B cell (primary cell): Measurements from ENCODE around the gene SHH. TPM values are rescaled to one million over a fixed set of nuclear protein-coding genes. Genes with fewer than 3 reads are reported as not detected.

Source experiments
- ATAC-seq: fragments of 200-7000 bp; cut with Tn5 transposase; one replicate; pipeline ENCODE4 v1.10.0; 2021; ENCODE audit warnings: low read depth, mild to moderate bottlenecking, moderate number of reproducible peaks, moderate library complexity
- CTCF ChIA-PET: fragments of 350-600 bp; sonication (Branson Sonifier 250); formaldehyde crosslinking; loops from one replicate; lab custom pipeline; 2021; ENCODE audit warnings: antibody characterized with exemption, inconsistent platforms; lab: Charles Lee
- POLR2A ChIA-PET: fragments of 350-600 bp; sonication (Branson Sonifier 250); formaldehyde crosslinking; loops from one replicate; lab custom pipeline; 2021; ENCODE audit warnings: antibody characterized with exemption; lab: Charles Lee
- DNase-seq: peaks from one replicate; pipeline ENCODE4 v3.0.0; 2013
- H2AFZ ChIP-seq: 2 replicates; pipeline ENCODE4 v1.6.1; 2012; ENCODE audit warnings: mild to moderate bottlenecking, low read depth, low read length; ENCODE audit not compliant: insufficient read depth, poor library complexity, severe bottlenecking
- H3K27ac ChIP-seq, 2 donors: 1 replicate in 1 of 2; 2 replicates in 1 of 2; pipeline ENCODE4 v1.5.1; 2012 to 2013; ENCODE audit warnings: low read length in 2 of 2, mild to moderate bottlenecking in 2 of 2, moderate library complexity in 1 of 2
- H3K27me3 ChIP-seq, 4 experiments: fragments of 200-600 bp in 1 of 4; sonication (generic) in 1 of 4; replicated peaks in 1 of 4; 1 replicate in 2 of 4; 2 replicates in 2 of 4; pipeline versions ENCODE4 v1.6.1 to v1.7.0; 2013 to 2016; ENCODE audit warnings: low read length in 3 of 4, mild to moderate bottlenecking in 2 of 4, mixed read lengths in 1 of 4, moderate library complexity in 1 of 4; ENCODE audit not compliant: insufficient read depth in 4 of 4, control insufficient read depth in 3 of 4; ENCODE audit errors: control extremely low read depth in 1 of 4
- H3K36me3 ChIP-seq, 2 experiments: replicated peaks in 1 of 2; 1 replicate in 1 of 2; 2 replicates in 1 of 2; pipeline versions ENCODE4 v1.6.1 to v1.7.1; 2013; ENCODE audit warnings: low read length in 1 of 2; ENCODE audit not compliant: insufficient read depth in 2 of 2, control insufficient read depth in 1 of 2; ENCODE audit errors: control extremely low read depth in 1 of 2, extremely low read depth in 1 of 2
- H3K4me1 ChIP-seq, 2 donors: fragments of 200-600 bp in 1 of 2; sonication (generic) in 1 of 2; 1 replicate in 1 of 2; 2 replicates in 1 of 2; pipeline versions ENCODE4 v1.5.1 to v1.6.1; 2013 to 2017; ENCODE audit warnings: low read length in 2 of 2; ENCODE audit not compliant: control insufficient read depth in 2 of 2, insufficient read depth in 2 of 2
- H3K4me2 ChIP-seq: replicated peaks from 2 replicates; pipeline ENCODE3; 2012; ENCODE audit warnings: mild to moderate bottlenecking, low read depth, low read length; ENCODE audit not compliant: poor library complexity, severe bottlenecking
- H3K4me3 ChIP-seq, 5 experiments: fragments of 200-600 bp in 1 of 5; sonication (generic) in 1 of 5; 1 replicate in 3 of 5; 2 replicates in 2 of 5; pipeline versions ENCODE4 v1.5.1 to v1.7.0; 2011 to 2016; ENCODE audit warnings: low read length in 4 of 5, mild to moderate bottlenecking in 4 of 5, low read depth in 2 of 5, control low read depth in 1 of 5, moderate library complexity in 1 of 5; ENCODE audit not compliant: insufficient read depth in 1 of 5; ENCODE audit errors: control extremely low read depth in 1 of 5, extremely low read depth in 1 of 5
- H3K79me2 ChIP-seq: fragments of 200-600 bp; sonication (generic); one replicate; pipeline ENCODE4 v1.6.0; 2016; ENCODE audit warnings: low read length; ENCODE audit not compliant: control insufficient read depth, insufficient read depth
- H3K9ac ChIP-seq: fragments of 200-600 bp; sonication (generic); 2 replicates; pipeline ENCODE4 v1.6.1; 2017; ENCODE audit warnings: mild to moderate bottlenecking, low read length, moderate library complexity
- H3K9me3 ChIP-seq, 3 donors: one replicate each; pipeline versions ENCODE4 v1.6.1 to v1.7.1; 2013; ENCODE audit warnings: low read length in 2 of 3; ENCODE audit not compliant: control insufficient read depth in 2 of 3, insufficient read depth in 1 of 3; ENCODE audit errors: control extremely low read depth in 1 of 3
- H4K20me1 ChIP-seq: 2 replicates; pipeline ENCODE4 v1.6.0; 2012; ENCODE audit warnings: mild to moderate bottlenecking, low read length; ENCODE audit not compliant: insufficient read depth, control insufficient read depth, poor library complexity, severe bottlenecking
- H3K27ac Mint-ChIP-seq: one replicate; pipeline ENCODE4 v1.8.0; 2021; ENCODE audit warnings: mixed read lengths
- H3K27me3 Mint-ChIP-seq: one replicate; pipeline ENCODE4 v1.8.0; 2021; ENCODE audit warnings: mixed read lengths
- H3K4me1 Mint-ChIP-seq: one replicate; pipeline ENCODE4 v1.8.0; 2021; ENCODE audit warnings: mixed read lengths
- H3K4me3 Mint-ChIP-seq: one replicate; pipeline ENCODE4 v1.8.0; 2021; ENCODE audit warnings: mixed read lengths
- H3K9me3 Mint-ChIP-seq: one replicate; pipeline ENCODE4 v1.8.0; 2022; ENCODE audit warnings: mixed read lengths; ENCODE audit not compliant: insufficient read depth
- EZH2 ChIP-seq: IDR thresholded peaks from 2 replicates; pipeline ENCODE4 v1.6.1; 2012; ENCODE audit warnings: borderline replicate concordance, low read depth, mild to moderate bottlenecking, moderate library complexity, low read length; ENCODE audit not compliant: insufficient read depth, poor library complexity, severe bottlenecking
- WGBS: methylation state at CpG from one replicate; pipeline ENCODE4 v1.1.5; 2013; ENCODE audit warnings: missing lambda C conversion rate; ENCODE audit not compliant: insufficient coverage; 5-methylcytosine and 5-hydroxymethylcytosine counted together
- intact Hi-C: fragments of 100-400 bp; cut with micrococcal nuclease; formaldehyde crosslinking; loops from one replicate; pipeline ENCODE4 v1.10.0; 2022
- polyA plus RNA-seq: library from polyadenylated mRNA; depleted of rRNA; stranded (reverse); fragments of >200 nt; gene quantifications from 2 replicates; pipeline ENCODE4 v1.2.3, GENCODE V29; 2012
- total RNA-seq, 2 donors: library from RNA; stranded (reverse); fragments of 120-200 nt in 1 of 2; gene quantifications; 1 replicate in 1 of 2; 2 replicates in 1 of 2; pipeline versions ENCODE4 v1.2.3 to v1.2.4, GENCODE V29; 2013 to 2022
- TF ChIP-seq, protein P1 (sequence below): fragments of 200-600 bp; IDR thresholded peaks from one replicate; pipeline ENCODE4 v1.8.0; 2022; ENCODE audit warnings: antibody characterized with exemption, mild to moderate bottlenecking

SHH gene
- total and polyA plus RNA-seq, 2 donors (not counting 1 experiment from before 2014, with no cell fraction given) = not detected

GRCh38 chr7:155856656-155857055 lies 44.4 kb upstream of the SHH start:
- Mint-ChIP-seq H3K27me3 (no peaks in the 10 kb centered on the region), H3K4me3 (no peak overlapping the region), H3K4me1 (no peaks in the 10 kb centered on the region), H3K9me3 (peaks cover 2% of the 10 kb centered on the region), H3K27ac (no peak overlapping the region)
- Histone ChIP-seq H3K4me2 (no peak overlapping the region), H3K9ac (no peak overlapping the region), H3K27me3 (no peaks in the 10 kb centered on the region), H4K20me1 (no peaks in the 10 kb centered on the region), H3K4me3 (no peak overlapping the region), H3K27ac (no peak overlapping the region), H3K36me3 (no peaks in the 10 kb centered on the region), H3K9me3 (no peaks in the 10 kb centered on the region), H3K4me1 (no peaks in the 10 kb centered on the region), H2AFZ (no peak overlapping the region), H3K79me2 (no peaks in the 10 kb centered on the region)
- DNase-seq (no peak), ATAC-seq (no peak)
- intact Hi-C loops = no loop called here
- 87% methylated on average over 3 of the region's 3 CpGs for WGBS
- ChIA-PET POLR2A (no interaction called here), CTCF (no interaction called here)
- no peak for TF ChIP-seq EZH2
- TF ChIP-seq, protein P1, sequence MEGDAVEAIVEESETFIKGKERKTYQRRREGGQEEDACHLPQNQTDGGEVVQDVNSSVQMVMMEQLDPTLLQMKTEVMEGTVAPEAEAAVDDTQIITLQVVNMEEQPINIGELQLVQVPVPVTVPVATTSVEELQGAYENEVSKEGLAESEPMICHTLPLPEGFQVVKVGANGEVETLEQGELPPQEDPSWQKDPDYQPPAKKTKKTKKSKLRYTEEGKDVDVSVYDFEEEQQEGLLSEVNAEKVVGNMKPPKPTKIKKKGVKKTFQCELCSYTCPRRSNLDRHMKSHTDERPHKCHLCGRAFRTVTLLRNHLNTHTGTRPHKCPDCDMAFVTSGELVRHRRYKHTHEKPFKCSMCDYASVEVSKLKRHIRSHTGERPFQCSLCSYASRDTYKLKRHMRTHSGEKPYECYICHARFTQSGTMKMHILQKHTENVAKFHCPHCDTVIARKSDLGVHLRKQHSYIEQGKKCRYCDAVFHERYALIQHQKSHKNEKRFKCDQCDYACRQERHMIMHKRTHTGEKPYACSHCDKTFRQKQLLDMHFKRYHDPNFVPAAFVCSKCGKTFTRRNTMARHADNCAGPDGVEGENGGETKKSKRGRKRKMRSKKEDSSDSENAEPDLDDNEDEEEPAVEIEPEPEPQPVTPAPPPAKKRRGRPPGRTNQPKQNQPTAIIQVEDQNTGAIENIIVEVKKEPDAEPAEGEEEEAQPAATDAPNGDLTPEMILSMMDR = no peak

- TF ChIP-seq, protein P1 = no peak
- no peak for TF ChIP-seq EZH2
- Mint-ChIP-seq H3K27me3 (no peaks in the 10 kb centered on the region), H3K27ac (no peak overlapping the region), H3K9me3 (peaks cover 2% of the 10 kb centered on the region), H3K4me3 (no peak overlapping the region), H3K4me1 (no peaks in the 10 kb centered on the region)
- no peak overlapping the region for H3K4me3 ChIP-seq
- no peaks in the 10 kb centered on the region for H3K4me1 ChIP-seq
- H3K79me2 ChIP-seq = no peaks in the 10 kb centered on the region
- no peak overlapping the region for H3K9ac ChIP-seq
- H3K27ac ChIP-seq = no peak overlapping the region
- 95% methylated on average over 3 of the region's 5 CpGs for WGBS
- intact Hi-C loops = no loop called here
- no peaks in the 10 kb centered on the region for H3K9me3 ChIP-seq
- H3K36me3 ChIP-seq = no peaks in the 10 kb centered on the region
- CTCF ChIA-PET = no interaction called here
- ATAC-seq (no peak), DNase-seq (no peak)
- H3K4me2 ChIP-seq = no peak overlapping the region
- no peaks in the 10 kb centered on the region for H3K27me3 ChIP-seq
- no peak overlapping the region for H2AFZ ChIP-seq
- POLR2A ChIA-PET = no interaction called here
- no peaks in the 10 kb centered on the region for H4K20me1 ChIP-seq
Observed at GRCh38 chr7:155852426-155853301, 40.4 kb upstream of the SHH start.
